ENCODE results near the gene NTNG1. TPM values are rescaled to one million over a fixed set of nuclear protein-coding genes. Genes with fewer than 3 reads are reported as not detected.

The NTNG1 gene
- total and polyA plus RNA-seq, 10 of the 15 experiments (the other 5 are each of a cell fraction or from before 2014, with no cell fraction given) = 0.18 to 2.3 (median 1.1) TPM; not detected in 1

GRCh38 chr1:107501081-107501605, 360.3 kb downstream of the NTNG1 start:
- in situ Hi-C loops (cut with MboI) = no loop called here
- H3K9ac ChIP-seq (ENCODE audit: control insufficient read depth, insufficient read depth, low read length) = no peak overlapping the region
- intact Hi-C loops (cut with micrococcal nuclease; ENCODE audit: unreplicated experiment) = loop anchor here (2.0 kb wide), 1 partner anchor 70 kb away; no protein-coding TSS in a partner anchor
- no peak overlapping the region for H3K27ac ChIP-seq (ENCODE audit: control insufficient read depth, insufficient read depth)
- H3K36me3 ChIP-seq (ENCODE audit: control insufficient read depth in 2 of 2, insufficient read depth in 2 of 2, low read length in 1 of 2) = no peaks in the 10 kb centered on the region
- POLR2A ChIA-PET = interaction anchor here (1.4 kb wide), 1 partner anchor 26 kb away, joined by 3 read pairs; no protein-coding TSS in a partner anchor
- no peak overlapping the region for H3K4me3 ChIP-seq
- DNase-seq (ENCODE audit: low read depth, low spot score) (no peak), ATAC-seq (no peak), FAIRE-seq (no peak)
- no peaks in the 10 kb centered on the region for H3K27me3 ChIP-seq (replicated peaks in 1 of 2; ENCODE audit: control insufficient read depth in 2 of 2, insufficient read depth in 2 of 2, low read length in 1 of 2)
- WGBS (ENCODE audit: insufficient coverage, insufficient replicate concordance, low lambda C conversion rate, missing lambda C conversion rate) = 71% methylated on average over 6 of the region's 6 CpGs
- no peaks in the 10 kb centered on the region for H4K20me1 ChIP-seq (ENCODE audit: control insufficient read depth, insufficient read depth)
- no peak overlapping the region for H2AFZ ChIP-seq (ENCODE audit: control insufficient read depth, low read depth, low read length)
- SMC1A ChIA-PET (ENCODE audit: uncharacterized antibody, unreplicated experiment) = interaction anchor here (0.7 to 5.0 kb wide), 6 partner anchors 24 to 182 kb away, joined by 3 to 33 read pairs (median 8); no protein-coding TSS in a partner anchor
- TF ChIP-seq RAD21 (IDR thresholded peaks at IDR 0.05; ENCODE audit: insufficient read depth, low read depth, low read length) = peak; percentile 41
- no peak for TF ChIP-seq E2F8 (IDR thresholded peaks at IDR 0.05; ENCODE audit: low read depth, partially characterized antibody)
- no peak for TF ChIP-seq MAX (IDR thresholded peaks at IDR 0.05; ENCODE audit: low read depth, low read length)
- TF ChIP-seq SMC3 (IDR thresholded peaks at IDR 0.05; ENCODE audit: borderline replicate concordance, low read length) = 0 out of 2 replicates have a peak, but pooled peaks have one; percentile 4
- RAD21 ChIA-PET (ENCODE audit: unreplicated experiment) = interaction anchor here (1.0 to 3.5 kb wide), 5 partner anchors 26 to 73 kb away, joined by 3 to 13 read pairs (median 5); no protein-coding TSS in a partner anchor
- no peaks in the 10 kb centered on the region for H3K79me2 ChIP-seq (ENCODE audit: control insufficient read depth, insufficient read depth, low read length)
- CTCF ChIA-PET = interaction anchor here (2.1 to 7.1 kb wide), 3 partner anchors 28 to 70 kb away, joined by 4 to 53 read pairs (median 39); no protein-coding TSS in a partner anchor
- peaks cover 13% of the 10 kb centered on the region for H3K4me1 ChIP-seq (ENCODE audit: control insufficient read depth, insufficient read depth, low read length)
- no TSS peak for BruUV-seq (replicated peaks)
- no peaks in the 10 kb centered on the region for H3K9me3 ChIP-seq (replicated peaks; ENCODE audit: control insufficient read depth, insufficient read depth, low read length)
- no peak overlapping the region for H3K4me2 ChIP-seq (ENCODE audit: control insufficient read depth, insufficient read depth)
